IPS-NIHi7 (cell line): ENCODE measurements around the gene CEP128.

Source experiments
- DNase-seq: peaks from one replicate; pipeline ENCODE4 v3.0.0; 2012; ENCODE audit warnings: mixed read lengths; ENCODE audit errors: extremely low spot score

CEP128 gene

DNA sequence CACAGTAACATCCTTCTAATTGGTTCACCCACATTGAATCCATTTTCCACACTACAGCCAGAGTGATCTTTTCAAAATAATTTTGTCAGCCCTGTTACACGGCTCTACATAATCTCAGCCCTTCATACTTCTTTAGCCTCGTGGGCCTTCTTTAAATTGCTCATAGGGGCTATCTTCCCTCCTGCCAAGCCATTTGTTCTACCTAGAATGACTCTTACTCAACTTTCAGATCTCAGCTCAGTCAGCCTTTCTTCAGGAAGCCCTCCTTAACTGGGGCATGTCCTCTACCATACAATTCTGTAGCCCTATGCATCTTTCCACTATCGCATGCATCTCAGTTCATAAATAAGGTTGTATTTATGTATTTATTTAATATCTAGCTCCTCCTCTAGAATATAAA is 39.7 kb downstream of the CEP128 start:
- no peak for DNase-seq

DNA sequence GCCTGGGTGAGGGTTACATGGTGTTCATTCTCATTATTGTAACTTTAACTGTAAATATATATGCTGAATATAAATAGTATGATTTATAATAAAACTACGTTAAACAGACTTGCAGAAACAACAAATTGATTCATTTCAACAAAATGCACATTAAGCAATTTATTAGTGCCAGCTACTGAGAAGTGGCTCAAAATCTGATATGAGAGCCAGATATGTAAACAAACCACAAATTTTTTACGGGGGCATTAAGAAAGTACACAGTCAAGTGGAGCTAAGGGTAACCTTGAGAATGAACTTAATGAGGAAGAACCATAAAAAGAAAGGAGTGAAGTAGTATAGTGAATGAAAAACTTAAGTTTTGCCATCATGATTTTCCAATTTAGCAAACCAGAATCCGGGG is 40.3 kb downstream of the CEP128 start:
- DNase-seq, result no peak

DNA sequence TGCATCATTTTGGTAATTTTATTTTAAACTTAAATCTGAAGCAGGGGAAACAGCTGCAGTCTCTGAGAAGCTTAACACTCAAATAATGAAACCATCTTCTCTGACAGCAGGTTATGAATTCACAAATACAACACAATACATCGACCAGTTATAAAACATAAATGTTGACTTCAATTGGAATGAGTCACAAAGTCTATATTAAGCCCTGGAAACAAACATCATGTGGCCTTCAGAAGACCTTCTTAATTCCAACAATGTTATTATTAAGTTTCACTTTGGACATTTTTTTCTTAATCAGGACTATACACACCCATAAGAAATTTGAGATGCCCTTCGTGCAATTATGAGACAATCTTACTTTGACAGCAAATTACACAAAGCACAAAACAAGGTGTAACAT is 68.9 kb downstream of the CEP128 start:
- DNase-seq, result no peak

DNA sequence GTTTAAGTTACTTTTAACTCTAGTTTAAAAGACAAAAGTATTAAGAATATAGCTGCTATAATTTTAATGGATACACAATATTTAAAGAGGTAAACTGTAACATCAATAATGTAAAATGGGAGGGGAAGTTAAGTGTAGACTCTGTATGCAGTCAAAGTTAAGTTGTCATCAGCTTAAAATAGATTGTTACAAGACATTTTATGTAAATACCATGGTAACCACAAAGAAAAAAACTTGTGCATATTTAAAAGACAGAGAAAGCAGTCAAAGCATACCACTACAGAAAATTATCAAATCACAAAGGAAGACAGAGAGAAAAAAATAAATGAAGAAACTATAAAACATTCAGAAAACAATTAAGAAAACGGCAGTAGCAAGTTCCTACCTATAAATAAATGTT is 73.3 kb downstream of the CEP128 start:
- no peak for DNase-seq

DNA sequence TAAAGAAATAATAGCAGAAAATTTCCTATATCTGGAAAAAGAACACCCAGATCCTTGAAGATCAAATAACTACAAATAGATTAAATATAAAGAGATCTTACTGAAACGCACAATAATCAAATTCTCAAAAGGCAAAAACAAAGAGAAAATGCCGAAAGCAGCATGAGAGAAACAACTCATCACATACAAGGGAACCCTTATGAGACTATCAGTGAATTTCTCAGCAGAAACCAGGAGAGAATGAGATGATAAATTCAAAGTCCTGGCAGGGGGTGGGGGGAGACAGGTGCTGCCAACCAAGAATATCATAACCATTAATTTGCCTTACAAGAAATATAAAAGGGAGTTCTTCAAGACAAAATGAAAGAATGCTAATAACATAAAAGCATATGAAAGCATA is 73.7 kb downstream of the CEP128 start:
- no peak for DNase-seq

DNA sequence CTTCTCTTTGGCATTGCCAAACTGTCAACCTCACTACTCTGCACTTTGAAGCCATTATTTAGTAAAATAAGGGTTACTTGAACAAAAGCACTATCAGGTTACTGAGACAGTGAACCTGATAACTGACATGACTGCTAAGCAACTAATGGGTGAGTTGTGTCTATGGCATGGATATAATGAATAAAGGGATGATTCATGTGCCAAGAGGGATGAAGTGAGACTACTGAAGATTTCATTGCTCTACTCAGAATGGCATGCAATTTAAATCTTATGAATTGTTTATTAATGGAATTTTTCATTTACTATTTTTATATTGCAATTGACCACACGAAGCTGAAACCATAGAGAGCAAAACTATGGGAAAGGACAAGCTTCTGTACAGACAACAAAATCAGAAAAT is 74.4 kb downstream of the CEP128 start:
- DNase-seq, result no peak

DNA sequence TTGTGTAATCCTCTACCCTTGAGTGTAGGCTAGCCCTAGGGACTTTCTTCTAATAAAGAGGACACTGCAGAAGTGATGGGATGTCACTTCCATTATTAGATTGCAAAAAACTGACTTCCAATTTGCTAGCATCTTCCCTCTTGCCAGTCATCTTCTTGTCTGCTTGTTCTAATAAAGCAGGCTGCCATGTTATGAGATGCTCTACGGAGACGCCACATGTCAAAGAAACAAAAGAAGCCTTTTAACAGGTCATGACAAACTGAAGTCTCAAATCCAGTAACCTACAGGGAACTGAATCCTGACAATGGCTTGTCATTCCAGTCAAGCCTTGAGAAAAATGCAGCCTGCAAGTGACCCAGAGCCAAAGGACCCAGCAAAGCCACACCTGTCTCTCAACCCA is 76.0 kb downstream of the CEP128 start:
- DNase-seq, result no peak

DNA sequence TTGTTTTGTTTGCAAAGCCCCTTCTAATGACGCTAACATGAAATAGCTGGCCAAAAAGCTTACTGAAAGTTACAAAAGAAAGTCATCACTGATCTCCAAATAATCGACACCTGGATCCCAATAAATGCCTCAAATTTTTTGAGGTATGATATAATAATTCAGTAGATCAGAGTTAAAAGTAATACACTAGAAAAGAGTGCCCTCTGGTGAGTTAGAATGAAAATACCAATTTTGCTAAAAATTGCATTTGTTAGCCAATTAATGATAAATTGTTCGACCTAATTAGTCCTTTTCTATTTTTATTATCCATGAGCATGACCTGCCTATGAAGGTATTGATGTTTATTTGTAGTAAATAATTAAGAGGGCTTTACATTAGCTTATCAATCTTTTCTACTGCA is 78.6 kb downstream of the CEP128 start:
- DNase-seq, result no peak

DNA sequence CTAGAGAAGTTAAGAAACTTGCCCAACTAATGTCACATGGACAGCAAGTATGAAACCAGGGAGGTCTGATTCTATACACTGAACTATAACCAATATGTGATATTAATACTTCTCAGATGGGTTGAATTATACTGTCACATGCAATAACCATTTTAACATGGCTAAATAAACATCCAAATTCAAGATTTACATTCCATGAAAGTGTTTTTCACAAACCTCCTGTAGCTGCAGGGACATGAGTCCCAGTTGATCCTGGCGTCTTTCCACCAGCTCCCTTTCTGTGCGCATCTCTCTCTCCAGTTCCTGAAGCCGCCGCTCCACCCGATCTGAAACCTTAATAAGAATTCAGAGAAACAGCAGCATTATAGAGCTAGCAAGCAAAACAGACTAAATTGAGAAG is 79.0 kb downstream of the CEP128 start:
- no peak for DNase-seq

DNA sequence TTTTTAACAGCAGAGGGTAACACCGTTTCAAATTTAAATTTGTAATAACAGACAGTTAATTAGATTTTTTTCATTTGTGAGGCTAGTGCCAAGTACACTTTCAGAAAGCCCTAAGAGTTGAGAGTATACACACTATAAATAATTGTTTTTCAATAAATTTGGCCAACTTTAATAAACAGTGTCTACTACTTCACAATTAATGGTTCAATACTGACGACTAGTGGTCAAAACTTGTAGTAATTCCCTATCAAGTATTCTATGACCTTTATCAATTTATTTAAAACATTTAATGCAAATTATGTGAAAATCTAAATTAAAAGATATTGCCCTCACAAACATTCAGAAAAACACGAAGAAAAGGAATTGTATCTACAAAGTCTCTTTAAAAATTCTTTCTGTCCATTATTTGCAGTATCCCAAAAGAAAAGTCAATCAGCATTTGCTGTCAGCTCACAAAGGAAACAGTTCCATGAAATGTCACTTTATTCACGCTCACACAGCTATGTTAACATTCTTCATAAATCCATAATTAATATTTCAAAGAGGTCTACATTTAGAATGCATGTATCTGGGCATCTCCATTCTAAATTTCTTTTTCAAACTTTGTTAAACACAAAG is 91.2 kb downstream of the CEP128 start:
- DNase-seq, result no peak

DNA sequence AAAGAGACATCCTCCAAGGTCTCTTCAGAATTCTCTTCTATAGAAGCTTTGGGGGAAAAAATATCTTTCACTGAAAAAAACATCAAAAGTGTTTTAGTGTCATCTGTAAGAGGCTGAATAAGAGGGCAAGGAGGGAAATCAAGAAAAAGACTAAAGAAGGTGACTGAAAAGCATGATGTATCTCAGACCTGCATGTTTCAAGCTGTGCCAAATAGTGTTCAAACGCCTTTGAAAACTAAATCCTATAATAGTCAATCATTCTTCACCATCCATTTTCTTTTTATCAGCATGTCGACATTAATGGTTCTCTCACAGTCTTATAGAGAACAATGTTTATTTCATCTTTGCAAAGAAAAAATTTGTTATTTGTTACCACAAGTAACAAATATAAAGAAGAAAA is 94.5 kb downstream of the CEP128 start:
- DNase-seq, result no peak

DNA sequence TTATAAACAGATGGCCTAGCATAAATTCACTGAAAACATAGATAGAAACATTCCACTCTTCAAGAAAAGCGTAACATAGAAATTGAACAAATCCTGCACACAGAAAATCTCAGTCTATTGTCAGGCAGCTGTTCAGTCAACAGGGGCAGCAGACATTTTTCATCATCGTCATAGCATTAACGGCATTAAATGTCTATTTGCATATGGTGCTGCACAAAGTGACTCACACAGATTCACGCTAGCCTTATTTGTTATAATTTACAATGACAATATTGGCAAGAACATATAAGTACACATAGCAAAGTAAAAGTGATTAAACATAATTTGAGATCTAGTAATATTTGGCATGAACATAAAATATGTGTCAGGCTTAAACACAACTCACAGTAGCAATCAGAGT is 95.7 kb downstream of the CEP128 start:
- no peak for DNase-seq

DNA sequence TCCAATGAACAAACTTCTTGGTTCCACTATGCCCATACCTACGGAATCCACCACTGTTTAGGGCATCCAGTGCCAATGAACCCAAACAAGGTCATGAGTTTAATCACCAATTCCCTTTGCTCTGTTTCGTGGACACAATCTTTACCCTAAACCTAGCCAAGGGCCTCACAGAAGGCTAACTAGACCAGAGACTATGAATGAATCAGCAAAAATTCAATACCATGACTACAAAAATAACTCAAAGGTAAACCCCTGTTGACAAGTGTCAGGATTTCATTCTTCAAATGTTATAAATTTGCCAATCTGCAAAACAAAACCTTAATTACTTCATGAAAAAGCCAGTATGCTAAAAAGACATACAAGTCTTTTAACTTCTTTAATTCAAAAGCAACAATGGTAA is 96.7 kb downstream of the CEP128 start:
- DNase-seq, result no peak

DNA sequence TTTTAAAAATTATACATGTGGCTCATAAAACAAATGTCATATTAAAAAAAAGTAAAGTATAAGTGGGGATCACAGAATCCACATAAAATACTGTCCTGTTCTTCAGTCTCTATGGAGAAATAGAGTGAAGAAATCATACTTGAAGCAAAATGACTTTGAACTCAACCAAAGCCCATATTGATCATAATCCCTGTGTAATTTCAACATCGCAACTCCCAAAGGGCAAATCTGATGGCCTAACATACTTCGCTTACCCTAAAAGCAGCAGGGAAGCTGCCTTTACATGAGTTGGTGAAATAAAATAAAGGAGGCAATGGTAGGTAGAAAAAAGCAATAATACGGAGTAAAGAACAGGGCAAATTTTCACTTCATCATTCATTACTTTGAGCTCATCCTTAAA is 101.8 kb downstream of the CEP128 start:
- DNase-seq, result no peak

DNA sequence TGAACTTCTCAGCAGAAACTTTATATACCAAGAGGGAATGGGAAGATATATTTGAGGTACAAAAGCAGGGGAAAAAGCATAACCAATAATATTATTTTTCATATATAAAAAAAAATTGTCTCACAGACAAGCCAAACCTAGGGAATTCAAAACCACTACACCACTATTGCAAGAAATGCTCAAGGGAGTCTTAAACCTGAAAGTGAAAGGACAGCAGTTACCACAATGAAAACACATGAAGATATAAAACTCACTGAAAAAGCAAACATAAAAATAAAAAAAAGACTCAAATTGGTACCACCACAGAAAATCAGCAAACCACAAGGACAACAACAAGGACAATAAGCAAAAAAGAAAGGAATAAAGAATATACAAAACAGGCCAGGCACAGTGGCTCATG is 131.9 kb downstream of the CEP128 start:
- no peak for DNase-seq

DNA sequence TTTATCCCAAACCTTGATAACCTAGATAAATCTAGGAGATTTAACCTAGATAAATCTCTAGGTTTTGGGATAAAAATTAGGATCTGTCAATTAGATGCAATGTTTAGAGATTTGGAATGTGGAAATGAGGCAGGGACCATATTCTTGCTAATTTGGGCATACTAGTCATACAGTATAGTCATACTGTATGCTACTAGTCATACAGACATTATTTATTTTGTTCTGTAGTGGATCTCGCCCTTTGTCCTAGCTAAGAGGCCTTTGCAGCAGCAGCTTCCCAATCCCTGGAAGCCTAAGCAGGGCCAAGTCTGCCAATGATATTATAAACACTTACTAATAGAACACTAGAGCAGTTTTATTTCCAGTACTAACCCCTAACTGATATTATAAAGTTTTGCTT is 136.4 kb downstream of the CEP128 start:
- no peak for DNase-seq

DNA sequence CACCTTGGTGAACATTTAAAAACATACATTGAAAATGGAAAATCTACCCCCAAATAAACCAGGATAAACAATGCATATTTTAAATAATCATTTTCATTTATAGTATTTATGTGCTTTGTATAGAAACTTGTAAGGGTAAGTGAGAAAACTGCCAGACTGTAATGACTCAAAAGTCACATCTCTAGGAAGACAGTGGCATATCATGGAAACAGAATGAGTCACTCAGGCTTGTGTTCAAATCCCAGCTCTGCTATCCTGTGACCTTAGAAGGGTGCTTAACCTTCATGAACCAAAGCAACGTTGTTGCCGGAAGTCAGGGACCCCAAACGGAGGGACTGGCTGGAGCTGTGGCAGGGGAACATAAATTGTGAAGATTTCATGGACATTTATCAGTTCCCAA is 142.7 kb downstream of the CEP128 start:
- no peak for DNase-seq

DNA sequence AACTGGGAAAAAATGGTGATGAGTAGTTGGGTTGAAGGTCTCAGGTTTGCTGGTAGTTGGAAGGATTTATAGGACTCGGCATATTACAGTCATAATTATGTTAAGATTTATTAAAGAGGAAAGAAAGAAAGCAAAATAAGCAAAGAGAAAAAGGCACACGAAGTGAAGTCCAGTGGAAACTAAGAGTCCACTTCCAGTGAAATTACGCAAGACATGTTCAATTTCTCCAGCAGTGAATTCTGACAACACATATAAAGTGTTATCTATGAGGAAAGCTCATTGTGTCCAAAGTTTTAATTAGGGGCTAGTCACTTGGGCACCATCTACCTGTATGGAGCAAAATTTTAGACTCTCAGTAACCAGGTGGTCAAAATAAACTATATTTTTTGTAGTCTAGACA is 143.3 kb downstream of the CEP128 start:
- no peak for DNase-seq

DNA sequence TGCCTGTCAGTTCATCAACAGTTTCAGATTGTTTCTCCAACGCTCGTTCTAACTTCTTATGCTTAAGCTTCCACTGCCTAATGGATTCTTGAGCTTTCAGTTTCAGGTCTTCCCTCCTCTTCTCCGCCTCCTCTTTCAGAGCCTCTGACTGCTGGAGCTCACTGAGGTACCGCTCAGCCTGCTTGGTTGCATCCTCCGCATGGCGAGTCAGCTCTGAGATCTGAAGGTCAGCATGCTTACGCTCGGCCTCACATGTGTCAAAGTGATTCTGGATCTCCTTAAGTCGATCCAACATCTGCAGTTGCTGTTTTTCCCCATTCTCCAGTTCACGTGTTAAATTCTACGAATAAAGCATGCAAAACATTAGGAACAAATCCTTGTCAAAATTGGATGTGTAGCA is 148.8 kb downstream of the CEP128 start:
- no peak for DNase-seq

DNA sequence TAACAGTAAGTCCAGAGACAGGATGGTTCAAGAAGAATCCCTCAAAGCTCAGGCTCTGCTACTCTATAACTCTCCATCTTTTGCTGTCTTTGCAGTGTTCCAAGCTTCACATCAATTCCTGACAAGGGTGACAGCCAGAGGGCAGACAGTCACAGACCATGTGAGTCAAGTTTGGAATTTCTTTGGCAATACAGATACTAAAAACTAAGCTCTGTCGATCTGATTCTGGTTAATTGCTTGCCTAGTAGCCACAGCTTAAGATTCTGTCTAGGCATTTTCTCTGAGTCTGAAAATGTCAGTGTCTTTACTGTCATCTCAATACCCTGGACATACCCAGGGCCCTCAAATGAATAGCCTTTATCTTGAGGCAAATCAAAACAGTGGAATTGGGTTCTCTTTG is 153.7 kb downstream of the CEP128 start:
- no peak for DNase-seq

DNA sequence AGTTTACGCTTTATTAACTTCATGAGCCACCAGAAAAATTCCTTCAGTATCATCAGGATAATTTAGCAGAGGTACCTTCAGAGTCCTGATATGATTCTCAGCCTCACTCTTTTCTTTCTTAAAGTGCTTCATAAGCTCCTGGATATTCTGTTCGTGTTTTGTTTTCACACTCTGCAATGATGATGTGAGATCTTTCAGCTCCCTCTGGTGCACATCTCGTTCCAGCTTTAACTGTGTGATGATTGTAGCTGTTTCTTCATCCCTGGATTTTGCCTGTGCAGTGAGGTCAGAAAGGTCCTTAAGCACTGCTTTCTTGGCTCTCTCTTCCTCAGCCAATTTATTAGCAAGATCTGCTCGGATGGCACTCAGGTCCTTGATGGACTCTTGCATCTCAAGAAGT is 156.7 kb downstream of the CEP128 start:
- no peak for DNase-seq

DNA sequence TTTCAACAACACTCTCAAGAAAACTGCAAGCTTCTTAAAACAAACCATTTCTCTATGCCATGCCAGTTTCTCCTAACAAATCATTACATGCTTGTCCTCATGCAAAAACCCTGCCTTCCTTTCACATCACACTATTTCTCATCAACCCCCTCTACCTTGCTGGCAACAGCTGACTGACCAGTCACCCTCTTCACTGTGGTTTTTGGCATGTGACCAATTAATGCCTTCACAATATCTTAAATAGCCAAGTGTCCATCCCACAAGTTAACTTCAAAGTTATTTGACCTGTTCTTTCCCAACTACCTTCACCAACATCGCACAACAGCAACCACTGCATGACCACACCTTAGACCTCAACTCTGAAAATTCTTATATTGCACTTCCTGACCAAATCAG is 159.6 kb downstream of the CEP128 start:
- no peak for DNase-seq

DNA sequence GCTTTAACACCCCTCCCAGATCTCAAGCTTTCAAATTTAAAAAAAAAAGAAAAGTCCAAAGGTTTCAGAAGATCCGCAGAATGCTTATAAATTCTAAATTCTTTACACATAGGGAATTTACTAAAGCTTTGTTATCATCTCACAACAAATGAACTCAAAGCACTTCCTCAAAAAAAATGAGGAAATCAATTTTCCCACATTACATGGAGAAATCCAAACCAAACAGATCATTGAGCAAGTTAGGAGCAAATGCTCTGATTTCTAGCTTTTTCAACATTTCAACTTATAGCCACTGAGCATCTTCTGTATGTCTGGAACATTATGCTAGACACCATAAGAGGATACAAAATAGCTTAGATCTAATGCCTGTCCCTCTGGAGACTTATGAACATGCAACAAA is 161.0 kb downstream of the CEP128 start:
- DNase-seq, result no peak

DNA sequence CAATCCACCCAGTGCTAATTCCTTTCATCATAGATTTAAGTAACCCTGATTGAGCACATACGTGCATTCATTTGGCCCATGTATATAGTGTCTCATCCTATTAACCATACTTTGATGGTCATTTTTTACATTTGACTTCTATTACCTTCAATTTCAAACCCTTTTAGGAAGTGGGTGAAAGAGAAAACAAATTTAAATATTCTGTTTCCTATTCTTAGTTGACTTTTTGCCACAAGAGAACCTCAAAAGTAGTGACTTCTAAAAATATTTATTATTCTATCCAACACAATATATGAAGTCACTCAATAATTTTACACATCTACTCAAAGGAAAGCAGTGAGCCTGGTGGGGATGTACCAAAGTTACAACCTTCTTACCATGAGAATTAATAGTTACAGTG is 164.9 kb downstream of the CEP128 start:
- no peak for DNase-seq

DNA sequence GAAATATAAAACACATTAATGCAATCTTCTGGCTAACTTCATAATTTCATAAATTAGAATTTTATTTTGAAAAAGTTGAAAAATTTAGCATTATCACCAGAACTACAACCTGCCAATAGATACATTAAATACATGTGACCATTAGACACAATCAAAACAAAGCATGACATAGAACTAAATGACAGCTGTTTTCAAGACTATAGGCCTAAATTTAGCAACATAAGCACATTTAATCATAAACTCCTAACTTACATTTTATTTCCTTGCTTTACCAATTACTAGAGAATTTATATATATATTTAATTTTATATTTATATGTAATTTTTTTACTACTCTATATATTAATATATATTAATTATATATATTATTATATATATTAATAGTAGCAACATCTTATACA is 165.4 kb downstream of the CEP128 start:
- DNase-seq, result no peak
